Pancreas (tissue), 10 donors: ENCODE measurements around the gene CACNA2D2. TPM values are rescaled to one million over a fixed set of nuclear protein-coding genes. Genes with fewer than 3 reads are reported as not detected.

Source experiments
- ATAC-seq, 4 donors: fragments of 200-7000 bp; cut with Tn5 transposase; one replicate each; pipeline versions ENCODE4 v1.8.0 to v1.9.1; 2020; ENCODE audit warnings: mild to moderate bottlenecking in 4 of 4, moderate library complexity in 4 of 4
- DNase-seq, 6 donors: peaks; one replicate each; pipeline ENCODE4 v3.0.0-alpha.2; 2020
- FAIRE-seq: peaks from 2 replicates; lab custom pipeline; 2012; peaks lifted over from hg19 to GRCh38; lab: Jason Lieb, UNC
- H3K27ac ChIP-seq, 4 donors: fragments of 200-600 bp; sonication (generic); 1 replicate in 3 of 4; 2 replicates in 1 of 4; pipeline versions ENCODE4 v1.5.0 to v1.8.0; 2020
- H3K27me3 ChIP-seq, 4 donors: fragments of 200-600 bp; one replicate each; pipeline ENCODE4 v1.8.0; 2021
- H3K36me3 ChIP-seq, 3 donors: fragments of 200-600 bp; sonication (generic) in 1 of 3; one replicate each; pipeline versions ENCODE4 v1.5.0 to v1.8.0; 2020 to 2021
- H3K4me1 ChIP-seq, 3 donors: fragments of 200-600 bp; one replicate each; pipeline ENCODE4 v1.8.0; 2021
- H3K4me3 ChIP-seq, 4 donors: fragments of 200-600 bp; sonication (generic) in 2 of 4; one replicate each; pipeline versions ENCODE4 v1.5.0 to v1.8.0; 2020 to 2021
- H3K9me3 ChIP-seq, 4 donors: fragments of 200-600 bp; one replicate each; pipeline ENCODE4 v1.8.0; 2021
- CTCF ChIP-seq, 4 donors: fragments of 200-600 bp; sonication (generic) in 3 of 4; IDR thresholded peaks; one replicate each; pipeline versions ENCODE4 v1.5.0 to v1.8.0; 2021; ENCODE audit warnings: antibody characterized with exemption in 4 of 4
- WGBS, 2 donors: extraction: QIAGEN DNeasy Blood & Tissue Kit; methylation state at CpG; one replicate each; pipeline ENCODE4 v1.1.7; 2013; 5-methylcytosine and 5-hydroxymethylcytosine counted together
- intact Hi-C, 3 donors: fragments of 100-400 bp; cut with DNase I; formaldehyde crosslinking; loops; one replicate each; pipeline versions ENCODE4 v1.11.1 to v1.14.2; 2022
- polyA plus RNA-seq, 2 donors: library from polyadenylated mRNA; stranded (reverse); fragments of 200-250 nt; gene quantifications; one replicate each; pipeline ENCODE4 v1.2.3, GENCODE V29; 2013
- total RNA-seq, 6 donors: library from RNA; stranded (reverse); fragmentation: NEBNext Ultra II Directional in 4 of 6; extraction: Animal tissue kit (Norgen Biotek cat#: 25700) in 4 of 6; gene quantifications; one replicate each; pipeline versions ENCODE4 v1.2.1 to v1.2.4, GENCODE V29; 2021 to 2023
- donor health status: healthy with polysubstance abuse.
- donor health status: DM: no; HTN: no; CAD: no; lungs with moderate emphysema.
- donor health status: DM: no; HTN: no; CAD: no.
- donor health status: control.
- donor health status: control.
- donor health status: Bipolar disorder and iron deficiency.
- donor health status: DM: yes; HTN: yes; CAD: no.
- donor health status: DM: no; HTN: no; CAD: no.
- donor health status: DM: no; HTN: no; CAD: no.
- donor health status: DM: yes; HTN: yes; CAD: no.

CACNA2D2 gene
- total and polyA plus RNA-seq, 8 donors = 1.1 to 19.5 (median 3.3) TPM

- H3K4me1 ChIP-seq = peaks cover 5 to 22% (median 21%) of the 10 kb centered on the region in 3 donors
- no peak for FAIRE-seq
- TF ChIP-seq CTCF (IDR thresholded peaks at IDR 0.05) = no peak
- no peaks in the 10 kb centered on the region for H3K27me3 ChIP-seq
- H3K9me3 ChIP-seq = no peaks in the 10 kb centered on the region
- H3K27ac ChIP-seq = no peak overlapping the region
- intact Hi-C loops = no loop called here
- peak in 2 of 6 donors; percentile 35 to 61 for DNase-seq
- no peak for ATAC-seq
- H3K36me3 ChIP-seq = no peaks in the 10 kb centered on the region
- no peak overlapping the region for H3K4me3 ChIP-seq
- 89 to 91% methylated on average over 16 of the region's 16 CpGs for WGBS, 2 donors
Measured at GRCh38 chr3:50319181-50319893, 184.1 kb downstream of the CACNA2D2 start.

GRCh38 chr3:50318615-50319014, 184.8 kb downstream of the CACNA2D2 start:
- peaks cover 5 to 22% (median 21%) of the 10 kb centered on the region in 3 donors for H3K4me1 ChIP-seq
- no peak overlapping the region for H3K4me3 ChIP-seq
- no peaks in the 10 kb centered on the region for H3K9me3 ChIP-seq
- no peak for FAIRE-seq
- no peaks in the 10 kb centered on the region for H3K27me3 ChIP-seq
- peak in 1 of 6 donors; percentile 28 for DNase-seq
- TF ChIP-seq CTCF (IDR thresholded peaks at IDR 0.05) = no peak
- H3K36me3 ChIP-seq = no peaks in the 10 kb centered on the region
- intact Hi-C loops = no loop called here
- no peak for ATAC-seq
- H3K27ac ChIP-seq = no peak overlapping the region
- WGBS, 2 donors = 69 to 79% methylated on average over 10 of the region's 10 CpGs

GRCh38 chr3:50318163-50318562, 185.3 kb downstream of the CACNA2D2 start:
- H3K27me3 ChIP-seq = no peaks in the 10 kb centered on the region
- 80 to 84% methylated on average over 11 of the region's 11 CpGs for WGBS, 2 donors
- FAIRE-seq = no peak
- intact Hi-C loops = no loop called here
- H3K27ac ChIP-seq = no peak overlapping the region
- H3K4me1 ChIP-seq = peaks cover 5 to 22% (median 21%) of the 10 kb centered on the region in 3 donors
- ATAC-seq = no peak
- DNase-seq = peak in 2 of 6 donors; percentile 33 to 58
- H3K36me3 ChIP-seq = no peaks in the 10 kb centered on the region
- H3K4me3 ChIP-seq = no peak overlapping the region
- no peaks in the 10 kb centered on the region for H3K9me3 ChIP-seq
- no peak for TF ChIP-seq CTCF (IDR thresholded peaks at IDR 0.05)

GRCh38 chr3:50317300-50317699, 186.1 kb downstream of the CACNA2D2 start:
- ATAC-seq (no peak), FAIRE-seq (no peak), DNase-seq (peak in 2 of 6 donors; percentile 62 to 80)
- intact Hi-C loops = no loop called here
- Histone ChIP-seq H3K36me3 (no peaks in the 10 kb centered on the region), H3K9me3 (no peaks in the 10 kb centered on the region), H3K27ac (peak overlapping the region in 1 of 4 donors; percentile 21), H3K4me3 (no peak overlapping the region), H3K4me1 (peaks cover 5 to 17% (median 17%) of the 10 kb centered on the region in 3 donors), H3K27me3 (no peaks in the 10 kb centered on the region)
- no peak for TF ChIP-seq CTCF (IDR thresholded peaks at IDR 0.05)
- WGBS, 2 donors = 57 to 65% methylated on average over 6 of the region's 6 CpGs

GRCh38 chr3:50316657-50317242, 186.7 kb downstream of the CACNA2D2 start:
- no peak overlapping the region for H3K4me3 ChIP-seq

More at GRCh38 chr3:50316657-50317242, 186.7 kb downstream of the CACNA2D2 start:
- Histone ChIP-seq H3K36me3 (no peaks in the 10 kb centered on the region), H3K27ac (peak overlapping the region in 1 of 4 donors; percentile 21), H3K27me3 (no peaks in the 10 kb centered on the region), H3K9me3 (no peaks in the 10 kb centered on the region), H3K4me1 (peaks cover 5 to 11% (median 11%) of the 10 kb centered on the region in 3 donors)
- TF ChIP-seq CTCF (IDR thresholded peaks at IDR 0.05) = no peak
- peak in 1 of 4 donors; percentile 6 for ATAC-seq
- WGBS, 2 donors = 74 to 78% methylated on average over 9 of the region's 9 CpGs
- DNase-seq = peak in 2 of 6 donors; percentile 40 to 67
- intact Hi-C loops = no loop called here
- no peak for FAIRE-seq
